Stimulated activated naive CD8-positive, alpha-beta T cell treated with anti-CD3 and anti-CD28 coated beads, Interleukin-15, amount 100 ng/mL, for 72 hours (primary cell): ENCODE data around the gene LRG1.

Experiments
- ATAC-seq: fragments of 150-1000 bp; cut with Tn5 transposase; 2 replicates; pipeline ENCODE4 v1.10.0; 2021; ENCODE audit warnings: mild to moderate bottlenecking, moderate library complexity
- DNase-seq, 2 donors: peaks; one replicate each; pipeline ENCODE4 v3.0.0; 2021 to 2022
- H3K27ac Mint-ChIP-seq, 2 donors: one replicate each; pipeline ENCODE4 v1.8.0; 2022; ENCODE audit warnings: mild to moderate bottlenecking in 2 of 2, mixed read lengths in 2 of 2, moderate library complexity in 2 of 2
- H3K27me3 Mint-ChIP-seq: one replicate; pipeline ENCODE4 v1.8.0; 2022; ENCODE audit warnings: mixed read lengths
- H3K4me1 Mint-ChIP-seq: one replicate; pipeline ENCODE4 v1.8.0; 2022; ENCODE audit warnings: mild to moderate bottlenecking, mixed read lengths
- H3K4me3 Mint-ChIP-seq, 2 donors: one replicate each; pipeline ENCODE4 v1.8.0; 2022; ENCODE audit warnings: mild to moderate bottlenecking in 2 of 2, mixed read lengths in 2 of 2, moderate library complexity in 1 of 2
- H3K9me3 Mint-ChIP-seq, 2 donors: one replicate each; pipeline ENCODE4 v1.8.0; 2022; ENCODE audit warnings: mixed read lengths in 2 of 2

Gene LRG1

GRCh38 chr19:4503132-4503824 lies 36.6 kb downstream of the LRG1 start:
- Mint-ChIP-seq H3K9me3 (no peaks in the 10 kb centered on the region), H3K27ac (no peak overlapping the region), H3K4me3 (no peak overlapping the region), H3K4me1 (peaks cover 10% of the 10 kb centered on the region), H3K27me3 (no peaks in the 10 kb centered on the region)
- DNase-seq, result no peak
- ATAC-seq, result no peak

DNA sequence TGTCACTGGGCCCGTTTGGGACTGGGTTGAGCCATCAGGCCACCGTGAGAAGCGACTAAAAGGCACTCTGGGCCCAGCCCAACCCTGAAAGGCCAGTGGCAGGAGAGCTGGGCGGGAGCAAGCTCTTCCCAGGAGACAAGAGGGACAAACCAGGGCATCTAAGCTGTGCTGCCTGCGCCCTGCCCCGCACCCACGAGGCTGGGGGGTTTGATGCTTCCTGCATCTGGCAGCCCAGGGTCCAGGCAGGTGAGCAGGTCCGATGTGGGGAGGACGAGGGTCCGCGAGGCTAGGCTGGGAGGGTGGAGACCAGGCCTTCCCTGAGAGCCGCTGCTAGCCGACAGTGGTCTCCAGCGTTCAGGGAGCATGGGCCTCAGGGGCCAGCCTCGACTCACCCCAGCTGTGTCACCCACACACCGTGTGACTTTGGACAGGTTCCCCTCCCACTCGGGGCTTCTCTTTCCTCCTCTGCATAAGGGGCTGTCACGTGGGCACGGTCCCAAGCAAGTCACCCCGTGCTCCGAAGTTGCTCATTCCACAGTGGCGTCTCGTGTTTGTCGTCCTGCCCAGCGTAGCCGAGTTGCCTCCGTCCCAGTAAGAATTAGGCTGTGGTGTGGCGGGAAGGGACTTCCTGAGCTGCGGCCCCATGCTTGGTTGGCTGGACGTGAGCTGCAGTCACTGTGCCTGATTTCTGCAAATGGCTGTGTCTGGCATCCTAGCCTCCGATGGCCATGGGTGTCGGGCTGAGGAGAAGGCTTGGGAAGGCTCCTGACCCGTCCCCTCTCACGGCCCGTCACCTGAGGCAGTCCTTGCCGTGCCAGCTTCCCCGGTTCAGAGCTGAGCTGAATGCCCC lies 37.3 kb downstream of the LRG1 start:
- no peak overlapping the region for H3K4me3 Mint-ChIP-seq
- no peak for ATAC-seq
- peaks cover 10% of the 10 kb centered on the region for H3K4me1 Mint-ChIP-seq
- DNase-seq, result no peak
- no peaks in the 10 kb centered on the region for H3K27me3 Mint-ChIP-seq
- H3K9me3 Mint-ChIP-seq, result no peaks in the 10 kb centered on the region
- peak overlapping the region in 1 of 2 donors; percentile 48 for H3K27ac Mint-ChIP-seq

DNA sequence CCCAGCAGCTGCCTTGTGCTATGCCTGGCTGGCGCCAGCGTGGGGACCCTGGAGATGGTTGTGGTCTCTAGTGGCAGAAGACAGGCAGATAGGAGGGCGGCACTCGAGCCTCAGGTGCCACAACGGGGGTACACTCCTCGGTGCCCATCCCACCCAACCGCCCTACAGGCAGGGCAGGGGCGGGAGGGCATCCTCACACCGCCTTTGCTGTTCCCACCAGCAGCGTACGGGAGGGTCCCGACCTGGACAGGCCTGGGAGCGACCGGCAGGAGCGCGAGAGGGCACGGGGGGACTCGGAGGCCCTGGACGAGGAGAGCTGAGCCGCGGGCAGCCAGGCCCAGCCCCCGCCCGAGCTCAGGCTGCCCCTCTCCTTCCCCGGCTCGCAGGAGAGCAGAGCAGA lies 38.1 kb downstream of the LRG1 start:
- Mint-ChIP-seq H3K9me3 (no peaks in the 10 kb centered on the region), H3K27me3 (no peaks in the 10 kb centered on the region), H3K4me1 (peaks cover 8% of the 10 kb centered on the region), H3K4me3 (no peak overlapping the region), H3K27ac (peak overlapping the region in 1 of 2 donors; percentile 42)
- ATAC-seq, result no peak
- DNase-seq, result no peak

- H3K4me1 Mint-ChIP-seq, result peaks cover 1% of the 10 kb centered on the region
- DNase-seq (no peak), ATAC-seq (no peak)
- no peaks in the 10 kb centered on the region for H3K27me3 Mint-ChIP-seq
- no peak overlapping the region for H3K27ac Mint-ChIP-seq
- H3K4me3 Mint-ChIP-seq, result no peak overlapping the region
- no peaks in the 10 kb centered on the region for H3K9me3 Mint-ChIP-seq
Observed at GRCh38 chr19:4500841-4501591, 38.8 kb downstream of the LRG1 start.

GRCh38 chr19:4499855-4500254 lies 40.0 kb downstream of the LRG1 start:
- Mint-ChIP-seq H3K27me3 (no peaks in the 10 kb centered on the region), H3K27ac (no peak overlapping the region), H3K4me3 (no peak overlapping the region), H3K9me3 (no peaks in the 10 kb centered on the region), H3K4me1 (no peaks in the 10 kb centered on the region)
- DNase-seq (no peak), ATAC-seq (no peak)

- H3K9me3 Mint-ChIP-seq, result no peaks in the 10 kb centered on the region
- no peak for DNase-seq
- H3K4me3 Mint-ChIP-seq, result no peak overlapping the region
- H3K4me1 Mint-ChIP-seq, result no peaks in the 10 kb centered on the region
- no peak overlapping the region for H3K27ac Mint-ChIP-seq
- no peak for ATAC-seq
- H3K27me3 Mint-ChIP-seq, result no peaks in the 10 kb centered on the region
Observed at GRCh38 chr19:4499318-4499717, 40.5 kb downstream of the LRG1 start.

GRCh38 chr19:4498694-4499093 lies 41.1 kb downstream of the LRG1 start:
- Mint-ChIP-seq H3K9me3 (no peaks in the 10 kb centered on the region), H3K4me3 (no peak overlapping the region), H3K27me3 (no peaks in the 10 kb centered on the region), H3K27ac (no peak overlapping the region), H3K4me1 (no peaks in the 10 kb centered on the region)
- no peak for ATAC-seq
- no peak for DNase-seq

GRCh38 chr19:4497770-4498389 lies 42.0 kb downstream of the LRG1 start:
- ATAC-seq, result no peak
- H3K9me3 Mint-ChIP-seq, result no peaks in the 10 kb centered on the region
- no peak overlapping the region for H3K4me3 Mint-ChIP-seq
- DNase-seq, result no peak
- no peaks in the 10 kb centered on the region for H3K27me3 Mint-ChIP-seq
- no peak overlapping the region for H3K27ac Mint-ChIP-seq
- H3K4me1 Mint-ChIP-seq, result no peaks in the 10 kb centered on the region

DNA sequence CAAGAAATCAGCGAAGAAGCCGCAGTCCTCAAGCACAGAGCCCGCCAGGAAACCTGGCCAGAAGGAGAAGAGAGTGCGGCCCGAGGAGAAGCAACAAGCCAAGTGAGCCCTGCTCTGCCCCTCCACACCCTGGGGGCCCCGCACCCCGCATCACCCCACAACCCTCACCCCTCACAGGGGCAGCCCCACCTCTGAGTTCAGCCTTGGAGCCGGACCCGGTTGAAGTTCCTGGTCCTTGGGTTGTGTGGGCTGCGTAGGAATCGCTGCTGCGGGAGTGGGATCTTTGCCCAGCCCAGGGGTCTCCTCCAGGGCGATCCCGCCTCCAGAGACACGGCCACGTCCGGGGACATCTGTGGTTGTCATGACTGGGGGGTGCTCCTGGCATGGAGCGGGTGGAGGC lies 43.5 kb downstream of the LRG1 start:
- Mint-ChIP-seq H3K9me3 (no peaks in the 10 kb centered on the region), H3K27ac (no peak overlapping the region), H3K4me1 (no peaks in the 10 kb centered on the region), H3K27me3 (no peaks in the 10 kb centered on the region), H3K4me3 (no peak overlapping the region)
- ATAC-seq (no peak), DNase-seq (no peak)

DNA sequence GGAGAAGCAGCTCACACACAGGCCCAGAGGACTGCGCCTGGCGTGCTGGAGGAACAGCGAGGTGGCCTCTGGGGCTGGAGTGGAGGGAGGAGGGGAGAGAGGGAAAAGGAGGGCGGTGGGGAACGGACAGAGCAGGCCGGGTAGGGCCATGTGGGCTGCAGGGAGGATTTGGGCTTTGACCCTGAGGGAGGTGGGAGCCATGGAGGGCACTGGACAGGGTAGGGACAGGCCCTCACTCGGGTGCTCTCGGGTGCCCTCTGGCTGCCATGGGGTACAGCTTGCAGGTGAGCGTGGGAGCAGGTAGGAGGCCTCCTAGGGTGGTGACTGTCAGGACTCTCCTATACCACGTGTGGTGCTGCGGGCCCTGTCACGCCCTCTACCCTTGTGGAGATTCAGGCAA lies 44.4 kb downstream of the LRG1 start:
- no peak overlapping the region for H3K4me3 Mint-ChIP-seq
- no peaks in the 10 kb centered on the region for H3K9me3 Mint-ChIP-seq
- no peaks in the 10 kb centered on the region for H3K4me1 Mint-ChIP-seq
- H3K27me3 Mint-ChIP-seq, result no peaks in the 10 kb centered on the region
- DNase-seq (no peak), ATAC-seq (peak; percentile 49)
- H3K27ac Mint-ChIP-seq, result no peak overlapping the region

DNA sequence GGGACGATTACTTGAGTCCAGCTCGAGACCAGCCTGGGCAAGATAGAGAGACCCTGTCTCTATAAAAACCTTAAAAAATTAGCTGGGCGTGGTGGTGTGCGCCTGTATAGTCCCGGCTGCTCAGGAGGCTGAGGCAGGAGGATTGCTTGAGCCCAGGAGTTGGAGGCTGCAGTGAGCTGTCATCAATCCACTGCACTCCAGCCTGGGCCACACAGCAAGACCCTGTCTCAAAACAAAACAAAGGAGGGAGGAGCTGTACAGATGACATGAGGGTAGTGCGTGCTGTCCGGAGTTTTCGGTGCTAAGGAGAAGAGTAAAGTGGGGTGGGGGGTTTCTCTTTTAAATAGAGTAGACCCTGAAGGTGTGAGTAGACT lies 45.2 kb downstream of the LRG1 start:
- no peaks in the 10 kb centered on the region for H3K4me1 Mint-ChIP-seq
- no peak for ATAC-seq
- no peak for DNase-seq
- H3K4me3 Mint-ChIP-seq, result no peak overlapping the region
- no peaks in the 10 kb centered on the region for H3K27me3 Mint-ChIP-seq
- no peak overlapping the region for H3K27ac Mint-ChIP-seq
- H3K9me3 Mint-ChIP-seq, result no peaks in the 10 kb centered on the region

GRCh38 chr19:4493929-4494690 lies 45.7 kb downstream of the LRG1 start:
- Mint-ChIP-seq H3K27ac (no peak overlapping the region), H3K4me1 (no peaks in the 10 kb centered on the region), H3K27me3 (no peaks in the 10 kb centered on the region), H3K4me3 (no peak overlapping the region), H3K9me3 (no peaks in the 10 kb centered on the region)
- DNase-seq (no peak), ATAC-seq (no peak)

- no peaks in the 10 kb centered on the region for H3K4me1 Mint-ChIP-seq
- H3K9me3 Mint-ChIP-seq, result no peaks in the 10 kb centered on the region
- no peak for DNase-seq
- no peak overlapping the region for H3K27ac Mint-ChIP-seq
- ATAC-seq, result no peak
- no peak overlapping the region for H3K4me3 Mint-ChIP-seq
- H3K27me3 Mint-ChIP-seq, result no peaks in the 10 kb centered on the region
Observed at GRCh38 chr19:4493104-4493928, 46.5 kb downstream of the LRG1 start.

- ATAC-seq (no peak), DNase-seq (no peak)
- H3K4me3 Mint-ChIP-seq, result no peak overlapping the region
- no peaks in the 10 kb centered on the region for H3K4me1 Mint-ChIP-seq
- H3K9me3 Mint-ChIP-seq, result no peaks in the 10 kb centered on the region
- H3K27me3 Mint-ChIP-seq, result no peaks in the 10 kb centered on the region
- no peak overlapping the region for H3K27ac Mint-ChIP-seq
Observed at GRCh38 chr19:4492337-4493103, 47.3 kb downstream of the LRG1 start.
